Colonic mucosa (tissue), 4 donors: ENCODE results near the gene MYCT1. TPM values are rescaled to one million over a fixed set of nuclear protein-coding genes. Genes with fewer than 3 reads are reported as not detected.

Experiments
- DNase-seq: peaks from one replicate; pipeline ENCODE4 v3.0.0-alpha.2; 2020
- H3K27ac ChIP-seq: fragments of 200-600 bp; one replicate; pipeline ENCODE4 v1.8.0; 2021
- H3K27me3 ChIP-seq: fragments of 200-600 bp; one replicate; pipeline ENCODE4 v1.8.0; 2021
- H3K36me3 ChIP-seq: fragments of 200-600 bp; one replicate; pipeline ENCODE4 v1.8.0; 2021
- H3K4me1 ChIP-seq: fragments of 200-600 bp; one replicate; pipeline ENCODE4 v1.8.0; 2021; ENCODE audit warnings: mild to moderate bottlenecking
- H3K4me3 ChIP-seq: fragments of 200-600 bp; one replicate; pipeline ENCODE4 v1.8.0; 2021
- H3K9ac ChIP-seq, 2 donors: one replicate each; pipeline ENCODE4 v1.7.0; 2013; ENCODE audit warnings: control low read depth in 2 of 2, low read depth in 2 of 2, low read length in 2 of 2
- H3K9me3 ChIP-seq: fragments of 200-600 bp; one replicate; pipeline ENCODE4 v1.8.0; 2021
- intact Hi-C: fragments of 100-400 bp; cut with DNase I; formaldehyde crosslinking; loops from one replicate; pipeline ENCODE4 v1.14.1; 2022
- total RNA-seq, 2 donors: library from RNA; stranded (reverse); fragmentation: NEBNext Ultra II Directional in 1 of 2; extraction: Animal tissue kit (Norgen Biotek cat#: 25700) in 1 of 2; gene quantifications; one replicate each; pipeline ENCODE4 v1.2.1, GENCODE V29; 2021
- TF ChIP-seq, protein P1 (sequence below): fragments of 200-600 bp; IDR thresholded peaks from one replicate; pipeline ENCODE4 v1.8.0; 2022; ENCODE audit warnings: antibody characterized with exemption, mild to moderate bottlenecking
- donor health status: healthy.
- donor health status: DM: no; HTN: no; CAD: no.
- donor health status: DM: no; HTN: no; CAD: no.

Gene MYCT1
- total RNA-seq, 2 donors from 2014 or later = 1.9 to 4.8 TPM

DNA sequence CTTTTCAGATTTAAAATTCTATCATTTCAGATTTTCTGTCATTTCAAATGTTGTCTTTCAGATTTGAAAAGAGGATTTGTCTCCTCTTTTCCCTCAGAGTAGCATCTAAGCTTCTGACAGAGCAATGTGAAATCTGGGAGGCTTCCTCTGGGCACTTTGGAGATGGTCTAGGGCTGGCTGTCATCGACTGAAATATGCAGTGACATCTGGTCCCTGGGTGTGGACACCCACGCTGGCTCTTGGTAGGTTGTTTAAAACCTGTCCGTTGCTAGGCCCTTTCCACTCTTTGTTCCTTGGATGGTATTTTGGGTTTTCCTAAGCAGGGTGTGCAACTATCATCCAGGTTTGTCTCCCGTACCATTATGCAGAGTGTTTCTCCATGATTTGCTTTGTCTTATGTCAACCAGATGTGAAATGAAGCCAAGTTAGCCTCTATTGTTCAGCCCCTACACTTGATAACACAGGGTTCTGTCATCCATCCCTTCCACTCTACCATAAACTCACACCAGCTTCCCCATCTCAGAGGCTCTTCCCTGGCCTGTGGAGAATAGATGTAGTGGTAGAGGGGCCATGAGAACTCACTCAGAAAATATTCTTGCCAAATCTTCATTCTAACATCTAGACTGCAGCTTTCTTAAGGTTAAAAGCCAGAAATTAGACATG lies 47.9 kb downstream of the MYCT1 start:
- no peak for DNase-seq
- H3K4me1 ChIP-seq = no peaks in the 10 kb centered on the region
- H3K9ac ChIP-seq = no peak overlapping the region
- intact Hi-C loops = no loop called here
- no peaks in the 10 kb centered on the region for H3K36me3 ChIP-seq
- no peaks in the 10 kb centered on the region for H3K27me3 ChIP-seq
- no peak overlapping the region for H3K27ac ChIP-seq
- no peak overlapping the region for H3K4me3 ChIP-seq
- TF ChIP-seq, protein P1, sequence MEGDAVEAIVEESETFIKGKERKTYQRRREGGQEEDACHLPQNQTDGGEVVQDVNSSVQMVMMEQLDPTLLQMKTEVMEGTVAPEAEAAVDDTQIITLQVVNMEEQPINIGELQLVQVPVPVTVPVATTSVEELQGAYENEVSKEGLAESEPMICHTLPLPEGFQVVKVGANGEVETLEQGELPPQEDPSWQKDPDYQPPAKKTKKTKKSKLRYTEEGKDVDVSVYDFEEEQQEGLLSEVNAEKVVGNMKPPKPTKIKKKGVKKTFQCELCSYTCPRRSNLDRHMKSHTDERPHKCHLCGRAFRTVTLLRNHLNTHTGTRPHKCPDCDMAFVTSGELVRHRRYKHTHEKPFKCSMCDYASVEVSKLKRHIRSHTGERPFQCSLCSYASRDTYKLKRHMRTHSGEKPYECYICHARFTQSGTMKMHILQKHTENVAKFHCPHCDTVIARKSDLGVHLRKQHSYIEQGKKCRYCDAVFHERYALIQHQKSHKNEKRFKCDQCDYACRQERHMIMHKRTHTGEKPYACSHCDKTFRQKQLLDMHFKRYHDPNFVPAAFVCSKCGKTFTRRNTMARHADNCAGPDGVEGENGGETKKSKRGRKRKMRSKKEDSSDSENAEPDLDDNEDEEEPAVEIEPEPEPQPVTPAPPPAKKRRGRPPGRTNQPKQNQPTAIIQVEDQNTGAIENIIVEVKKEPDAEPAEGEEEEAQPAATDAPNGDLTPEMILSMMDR = no peak
- H3K9me3 ChIP-seq = no peaks in the 10 kb centered on the region

DNA sequence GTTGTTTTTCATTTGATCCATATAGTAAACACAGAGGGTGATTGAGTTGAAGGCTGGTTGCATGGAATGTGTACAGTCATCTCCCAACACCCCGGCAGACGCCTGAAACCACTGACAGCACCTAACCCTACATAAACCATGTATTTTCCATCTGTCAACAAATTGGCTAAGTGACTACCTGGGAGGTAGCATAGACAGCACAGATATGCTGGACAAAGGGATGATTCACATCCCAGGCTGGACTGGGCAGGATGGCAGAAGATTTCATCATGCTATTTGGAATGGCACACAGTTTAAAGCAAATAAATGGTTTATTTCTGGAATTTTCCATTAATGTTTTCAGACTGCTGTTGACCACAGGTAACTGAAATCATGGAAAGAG lies 48.5 kb downstream of the MYCT1 start:
- Histone ChIP-seq H3K9ac (no peak overlapping the region), H3K36me3 (no peaks in the 10 kb centered on the region), H3K4me3 (no peak overlapping the region), H3K9me3 (no peaks in the 10 kb centered on the region), H3K27me3 (no peaks in the 10 kb centered on the region), H3K4me1 (no peaks in the 10 kb centered on the region), H3K27ac (no peak overlapping the region)
- DNase-seq = no peak
- TF ChIP-seq, protein P1 = no peak
- intact Hi-C loops = no loop called here

DNA sequence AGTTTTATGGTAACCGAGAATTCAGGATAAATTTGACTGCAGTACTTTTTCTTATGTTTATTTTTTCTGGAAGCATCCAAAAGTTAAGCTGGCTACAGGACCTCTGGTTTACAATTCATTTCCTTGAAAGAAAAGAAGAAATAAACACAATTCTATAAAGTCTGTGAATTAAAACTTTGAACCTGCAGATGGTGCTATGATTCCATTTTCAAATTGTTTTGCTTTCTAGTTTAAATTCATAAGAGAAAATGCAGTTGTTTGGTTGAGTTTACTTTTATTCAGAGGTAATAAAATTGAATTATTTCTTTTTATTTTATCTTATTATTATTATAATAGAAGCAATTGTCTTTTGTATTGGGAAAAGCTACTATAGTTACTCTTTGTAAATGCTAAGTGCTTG lies 51.1 kb downstream of the MYCT1 start:
- H3K27ac ChIP-seq = no peak overlapping the region
- H3K4me3 ChIP-seq = no peak overlapping the region
- no peak overlapping the region for H3K9ac ChIP-seq
- TF ChIP-seq, protein P1 = no peak
- no peaks in the 10 kb centered on the region for H3K4me1 ChIP-seq
- intact Hi-C loops = no loop called here
- no peaks in the 10 kb centered on the region for H3K27me3 ChIP-seq
- H3K9me3 ChIP-seq = no peaks in the 10 kb centered on the region
- no peaks in the 10 kb centered on the region for H3K36me3 ChIP-seq
- DNase-seq = no peak

DNA sequence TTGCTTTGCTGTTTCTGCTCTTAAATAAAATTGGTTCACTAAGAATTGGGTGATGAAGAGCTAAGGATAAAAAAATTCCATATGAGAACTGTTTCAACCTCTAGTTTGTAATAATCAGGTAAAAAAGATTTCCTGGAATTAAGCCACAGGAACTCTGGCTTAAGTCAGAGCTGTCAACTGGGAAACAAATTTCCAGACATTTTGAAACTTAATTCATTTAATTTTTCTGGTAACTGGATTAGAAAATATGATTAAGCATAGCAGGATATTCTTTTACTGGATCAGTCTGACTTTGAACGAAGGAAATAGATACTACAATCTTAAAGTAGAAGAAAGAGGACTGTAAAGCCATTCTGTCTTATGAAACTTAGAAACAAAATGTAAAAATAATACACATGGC lies 51.6 kb downstream of the MYCT1 start:
- Histone ChIP-seq H3K4me1 (no peaks in the 10 kb centered on the region), H3K27ac (no peak overlapping the region), H3K4me3 (no peak overlapping the region), H3K9me3 (no peaks in the 10 kb centered on the region), H3K9ac (no peak overlapping the region), H3K36me3 (no peaks in the 10 kb centered on the region), H3K27me3 (no peaks in the 10 kb centered on the region)
- intact Hi-C loops = no loop called here
- DNase-seq = no peak
- TF ChIP-seq, protein P1 = no peak

DNA sequence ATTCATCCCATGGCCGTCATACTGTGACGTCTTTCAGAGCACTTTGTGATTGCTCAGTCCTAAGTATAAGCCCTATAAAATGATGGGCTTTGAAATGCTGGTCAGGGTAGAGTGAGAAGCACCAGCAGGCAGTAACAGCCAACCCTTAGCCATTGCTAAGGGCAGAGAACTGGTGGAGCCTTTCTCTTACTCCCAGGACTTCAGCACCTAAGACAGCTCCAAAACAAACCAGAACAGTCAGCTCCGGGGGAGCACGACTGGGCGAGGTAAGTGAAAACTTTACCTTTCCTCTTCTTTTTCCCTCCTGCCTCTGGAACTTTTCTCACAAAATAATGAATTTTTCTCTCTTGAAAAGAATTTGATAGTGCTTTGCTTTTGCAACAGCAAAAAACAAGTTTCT lies 53.0 kb downstream of the MYCT1 start, which contains the start of gene VIP:
Gene VIP (plus strand): TSS at position 104 of the 400 bp plus-strand sequence. CDS start 1,381 bp downstream, outside the sequence.
- Histone ChIP-seq H3K9me3 (no peaks in the 10 kb centered on the region), H3K27me3 (no peaks in the 10 kb centered on the region), H3K27ac (no peak within 1 kb of the TSS), H3K4me1 (no peaks in the 10 kb centered on the region), H3K4me3 (no peak within 1 kb of the TSS), H3K36me3 (no peaks in the 10 kb centered on the region), H3K9ac (no peak within 1 kb of the TSS)
- intact Hi-C loops = no loop called here
- no peak for DNase-seq
- TF ChIP-seq, protein P1 = no peak
